SU-DHL-6 (cell line): Measurements from ENCODE around the gene BOLA1.

Experiments
- H2AFZ ChIP-seq: fragments of 200-600 bp; sonication (generic); 2 replicates; pipeline ENCODE4 v1.6.1; 2014; ENCODE audit warnings: low read depth, mild to moderate bottlenecking, moderate library complexity, mixed read lengths, antibody characterized with exemption, low read length; ENCODE audit not compliant: severe bottlenecking
- H3F3A ChIP-seq: fragments of 200-600 bp; shearing (Covaris generic); 2 replicates; pipeline ENCODE4 v1.6.0; 2016; ENCODE audit warnings: antibody characterized with exemption, mild to moderate bottlenecking; ENCODE audit not compliant: insufficient read depth
- H3K27ac ChIP-seq: fragments of 200-600 bp; sonication (generic); 2 replicates; pipeline ENCODE4 v1.5.1; 2016; ENCODE audit warnings: low read depth, mild to moderate bottlenecking, low read length, moderate library complexity, mixed read lengths
- H3K27me3 ChIP-seq: fragments of 200-600 bp; sonication (generic), shearing (Covaris generic); 2 replicates; pipeline ENCODE4 v1.6.0; 2014; ENCODE audit warnings: mild to moderate bottlenecking, low read length
- H3K36me3 ChIP-seq: fragments of 200-600 bp; sonication (generic); 2 replicates; pipeline ENCODE4 v1.6.1; 2014; ENCODE audit warnings: mild to moderate bottlenecking, low read length, mixed read lengths
- H3K4me2 ChIP-seq: fragments of 300-600, 200-600 bp; shearing (Covaris generic), sonication (generic); 2 replicates; pipeline ENCODE4 v1.6.0; 2014; ENCODE audit warnings: low read length, low read depth, mild to moderate bottlenecking; ENCODE audit not compliant: poor library complexity, severe bottlenecking
- H3K4me3 ChIP-seq: fragments of 200-600 bp; sonication (generic); 2 replicates; pipeline ENCODE4 v1.5.1; 2014; ENCODE audit warnings: antibody characterized with exemption, low read length, mild to moderate bottlenecking, mixed read lengths; ENCODE audit not compliant: insufficient read depth, poor library complexity, severe bottlenecking
- H3K79me2 ChIP-seq: fragments of 200-600 bp; sonication (generic); 2 replicates; pipeline ENCODE4 v1.6.1; 2014; ENCODE audit warnings: mild to moderate bottlenecking, low read length, moderate library complexity; ENCODE audit not compliant: insufficient read depth
- H3K9ac ChIP-seq: fragments of 200-600 bp; sonication (generic); 2 replicates; pipeline ENCODE4 v1.7.0; 2014; ENCODE audit warnings: mild to moderate bottlenecking, low read length
- H3K9me2 ChIP-seq: fragments of 200-600 bp; sonication (generic); replicated peaks from 2 replicates; pipeline ENCODE4 v1.6.1; 2014; ENCODE audit warnings: low read length; ENCODE audit not compliant: insufficient read depth
- H3K9me3 ChIP-seq: fragments of 200-600 bp; sonication (generic); 2 replicates; pipeline ENCODE4 v1.6.1; 2014; ENCODE audit warnings: low read length, mixed read lengths; ENCODE audit not compliant: insufficient read depth
- H4K20me1 ChIP-seq: fragments of 200-600 bp; sonication (generic); 2 replicates; pipeline ENCODE4 v1.6.1; 2014; ENCODE audit warnings: low read depth, mild to moderate bottlenecking, antibody characterized with exemption, low read length, moderate library complexity, mixed read lengths
- CTCF ChIP-seq: fragments of 200-600 bp; sonication (generic); IDR thresholded peaks from one replicate; pipeline ENCODE4 v1.5.1; 2017; ENCODE audit warnings: antibody characterized with exemption, mild to moderate bottlenecking, low read length, moderate library complexity; ENCODE audit not compliant: insufficient read depth, poor library complexity, severe bottlenecking
- EZH2phosphoT487 ChIP-seq: fragments of 200-600 bp; sonication (generic), shearing (Covaris generic); conservative IDR thresholded peaks from 2 replicates; pipeline ENCODE4 v1.6.1; 2018; ENCODE audit warnings: mild to moderate bottlenecking, antibody characterized with exemption, low read length, moderate library complexity, mixed read lengths

Gene BOLA1

GRCh38 chr1:149925751-149926150 is 26.4 kb downstream of the BOLA1 start:
- Histone ChIP-seq H3K79me2 (peaks cover 16% of the 10 kb centered on the region), H3K27me3 (no peaks in the 10 kb centered on the region), H3K9me3 (no peaks in the 10 kb centered on the region), H4K20me1 (no peaks in the 10 kb centered on the region), H3K36me3 (peaks cover 16% of the 10 kb centered on the region), H3K9me2 (no peaks in the 10 kb centered on the region), H3K4me3 (no peak overlapping the region), H3K9ac (no peak overlapping the region), H3K4me2 (peak overlapping the region; percentile 83), H2AFZ (no peak overlapping the region), H3K27ac (no peak overlapping the region), H3F3A (peaks cover 5% of the 10 kb centered on the region; the same call in 1 of the 2 replicates)
- TF ChIP-seq EZH2phosphoT487 (no peak), CTCF (no peak)

- Histone ChIP-seq H3K4me2 (peak overlapping the region; percentile 83), H3F3A (peaks cover 5% of the 10 kb centered on the region; the same call in 1 of the 2 replicates), H2AFZ (no peak overlapping the region), H3K79me2 (peaks cover 16% of the 10 kb centered on the region), H3K9me3 (no peaks in the 10 kb centered on the region), H3K4me3 (peak overlapping the region; percentile 93), H3K36me3 (peaks cover 16% of the 10 kb centered on the region), H3K9ac (peak overlapping the region; percentile 71; the same call in 1 of the 2 replicates), H4K20me1 (no peaks in the 10 kb centered on the region), H3K9me2 (no peaks in the 10 kb centered on the region), H3K27me3 (no peaks in the 10 kb centered on the region), H3K27ac (no peak overlapping the region)
- TF ChIP-seq EZH2phosphoT487 = no peak
- TF ChIP-seq CTCF = no peak
Observed at GRCh38 chr1:149926296-149926695, 26.9 kb downstream of the BOLA1 start.

GRCh38 chr1:149927056-149927562 is 27.7 kb downstream of the BOLA1 start:
- no peaks in the 10 kb centered on the region for H3K9me2 ChIP-seq
- peak overlapping the region; percentile 71 for H3K9ac ChIP-seq
- H3K79me2 ChIP-seq = peaks cover 16% of the 10 kb centered on the region
- TF ChIP-seq EZH2phosphoT487 (no peak), CTCF (no peak)
- H4K20me1 ChIP-seq = no peaks in the 10 kb centered on the region
- peaks cover 5% of the 10 kb centered on the region; the same call in 1 of the 2 replicates for H3F3A ChIP-seq
- peak overlapping the region; percentile 34 for H2AFZ ChIP-seq
- no peaks in the 10 kb centered on the region for H3K27me3 ChIP-seq
- peak overlapping the region; percentile 93 for H3K4me3 ChIP-seq
- H3K4me2 ChIP-seq = peak overlapping the region; percentile 83
- H3K36me3 ChIP-seq = peaks cover 16% of the 10 kb centered on the region
- H3K9me3 ChIP-seq = no peaks in the 10 kb centered on the region
- H3K27ac ChIP-seq = peak overlapping the region; percentile 74; the same call in 1 of the 2 replicates
